ENCODE measurements around the gene GSG1L. TPM values are rescaled to one million over a fixed set of nuclear protein-coding genes. Genes with fewer than 3 reads are reported as not detected.

The GSG1L gene
- polyA plus RNA-seq, 1 donor (not counting 4 experiments of a cell fraction or from before 2014, with no cell fraction given) = not detected

- DNase-seq (ENCODE audit: low read depth, low spot score) (no peak), FAIRE-seq (no peak)
- H3K9me1 ChIP-seq (ENCODE audit: control insufficient read depth, extremely low read depth, insufficient read depth, low read length) = no peaks in the 10 kb centered on the region
- no peak overlapping the region for H3K4me3 ChIP-seq (ENCODE audit: control insufficient read depth in 2 of 3, extremely low read depth in 1 of 3, insufficient read depth in 2 of 3, low read depth in 1 of 3, low read length in 3 of 3)
- TF ChIP-seq EZH2 (IDR thresholded peaks at IDR 0.05; ENCODE audit: low read length) = no peak
- TF ChIP-seq CTCF (optimal IDR thresholded peaks at IDR 0.05 in 1 of 3, IDR thresholded peaks at IDR 0.05 in 1 of 3, conservative IDR thresholded peaks at IDR 0.05 in 1 of 3; ENCODE audit: extremely low read depth in 1 of 3, insufficient read depth in 2 of 3, low read length in 3 of 3) = no peak
- dilution Hi-C loops (cut with MboI; ENCODE audit: extremely low pct_ligation_motif_present, low sequenced_read_pairs) = no loop called here
- H2AFZ ChIP-seq (ENCODE audit: control insufficient read depth, low read length) = no peak overlapping the region
- H3K36me3 ChIP-seq (ENCODE audit: control insufficient read depth in 2 of 2, extremely low read depth in 1 of 2, insufficient read depth in 2 of 2, low read length in 2 of 2) = no peaks in the 10 kb centered on the region
- H3K79me2 ChIP-seq (ENCODE audit: control insufficient read depth, insufficient read depth, low read length) = no peaks in the 10 kb centered on the region
- H3K9me3 ChIP-seq (ENCODE audit: control insufficient read depth, low read depth, low read length) = no peaks in the 10 kb centered on the region
- H3K9ac ChIP-seq (ENCODE audit: control insufficient read depth, extremely low read depth, insufficient read depth, low read length) = no peak overlapping the region
- no peaks in the 10 kb centered on the region for H4K20me1 ChIP-seq (ENCODE audit: control insufficient read depth, extremely low read depth, insufficient read depth, low read length)
- H3K4me1 ChIP-seq (ENCODE audit: control insufficient read depth, extremely low read depth, insufficient read depth, low read length) = no peaks in the 10 kb centered on the region
- H3K27me3 ChIP-seq (ENCODE audit: control insufficient read depth, extremely low read depth, insufficient read depth, low read length) = peaks cover 5% of the 10 kb centered on the region
- H3K27ac ChIP-seq (ENCODE audit: control insufficient read depth, insufficient read depth, low read length) = no peak overlapping the region
- no peak overlapping the region for H3K4me2 ChIP-seq (ENCODE audit: control insufficient read depth, extremely low read depth, insufficient read depth, low read depth, low read length)
Observed at GRCh38 chr16:27818246-27818645, 245.3 kb downstream of the GSG1L start.

- no peak overlapping the region for H3K4me2 ChIP-seq (ENCODE audit: control insufficient read depth, extremely low read depth, insufficient read depth, low read depth, low read length)
- H3K9me3 ChIP-seq (ENCODE audit: control insufficient read depth, low read depth, low read length) = no peaks in the 10 kb centered on the region
- H3K9ac ChIP-seq (ENCODE audit: control insufficient read depth, extremely low read depth, insufficient read depth, low read length) = no peak overlapping the region
- no peaks in the 10 kb centered on the region for H3K79me2 ChIP-seq (ENCODE audit: control insufficient read depth, insufficient read depth, low read length)
- no peaks in the 10 kb centered on the region for H3K9me1 ChIP-seq (ENCODE audit: control insufficient read depth, extremely low read depth, insufficient read depth, low read length)
- H3K27ac ChIP-seq (ENCODE audit: control insufficient read depth, insufficient read depth, low read length) = no peak overlapping the region
- dilution Hi-C loops (cut with MboI; ENCODE audit: extremely low pct_ligation_motif_present, low sequenced_read_pairs) = no loop called here
- H3K27me3 ChIP-seq (ENCODE audit: control insufficient read depth, extremely low read depth, insufficient read depth, low read length) = peaks cover 5% of the 10 kb centered on the region
- H3K36me3 ChIP-seq (ENCODE audit: control insufficient read depth in 2 of 2, extremely low read depth in 1 of 2, insufficient read depth in 2 of 2, low read length in 2 of 2) = no peaks in the 10 kb centered on the region
- no peak for TF ChIP-seq EZH2 (IDR thresholded peaks at IDR 0.05; ENCODE audit: low read length)
- TF ChIP-seq CTCF (optimal IDR thresholded peaks at IDR 0.05 in 1 of 3, IDR thresholded peaks at IDR 0.05 in 1 of 3, conservative IDR thresholded peaks at IDR 0.05 in 1 of 3; ENCODE audit: extremely low read depth in 1 of 3, insufficient read depth in 2 of 3, low read length in 3 of 3) = no peak
- FAIRE-seq = no peak
- no peak overlapping the region for H2AFZ ChIP-seq (ENCODE audit: control insufficient read depth, low read length)
- no peak overlapping the region for H3K4me3 ChIP-seq (ENCODE audit: control insufficient read depth in 2 of 3, extremely low read depth in 1 of 3, insufficient read depth in 2 of 3, low read depth in 1 of 3, low read length in 3 of 3)
- no peaks in the 10 kb centered on the region for H3K4me1 ChIP-seq (ENCODE audit: control insufficient read depth, extremely low read depth, insufficient read depth, low read length)
- H4K20me1 ChIP-seq (ENCODE audit: control insufficient read depth, extremely low read depth, insufficient read depth, low read length) = no peaks in the 10 kb centered on the region
- no peak for DNase-seq (ENCODE audit: low read depth, low spot score)
Observed at GRCh38 chr16:27817038-27817437, 246.5 kb downstream of the GSG1L start.

Measured in keratinocyte (primary cell).